ENCODE results near the gene SPTLC3.

Gene SPTLC3

GRCh38 chr20:12987261-12987660 lies 21.5 kb upstream of the SPTLC3 start:
- DNase-seq = no peak

DNA sequence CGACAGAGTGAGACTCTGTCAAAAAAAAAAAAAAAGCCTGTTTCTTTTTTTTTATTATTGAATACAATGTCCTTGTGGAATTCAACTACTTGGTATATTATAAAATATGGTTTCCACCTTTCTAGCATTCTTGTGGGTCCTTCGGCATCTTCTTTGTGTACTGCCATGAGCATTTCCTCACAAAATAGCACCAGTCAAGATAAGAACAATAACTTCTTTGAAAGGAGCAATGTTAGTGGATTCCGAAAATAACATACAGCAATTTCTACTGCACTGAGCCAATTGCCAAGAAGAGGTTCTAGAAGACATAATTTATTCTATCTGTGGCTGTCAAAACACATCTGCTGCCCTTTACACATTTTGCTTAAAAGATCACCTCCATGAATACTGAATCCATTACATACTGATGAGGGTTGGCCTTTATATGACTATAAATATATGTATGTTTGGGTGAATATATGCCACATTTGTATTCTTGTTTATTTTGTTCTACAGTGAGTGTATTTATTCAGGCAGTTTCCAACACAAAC lies 19.1 kb upstream of the SPTLC3 start:
- DNase-seq = no peak

GRCh38 chr20:12997128-12997655 lies 11.6 kb upstream of the SPTLC3 start:
- no peak for DNase-seq

DNA sequence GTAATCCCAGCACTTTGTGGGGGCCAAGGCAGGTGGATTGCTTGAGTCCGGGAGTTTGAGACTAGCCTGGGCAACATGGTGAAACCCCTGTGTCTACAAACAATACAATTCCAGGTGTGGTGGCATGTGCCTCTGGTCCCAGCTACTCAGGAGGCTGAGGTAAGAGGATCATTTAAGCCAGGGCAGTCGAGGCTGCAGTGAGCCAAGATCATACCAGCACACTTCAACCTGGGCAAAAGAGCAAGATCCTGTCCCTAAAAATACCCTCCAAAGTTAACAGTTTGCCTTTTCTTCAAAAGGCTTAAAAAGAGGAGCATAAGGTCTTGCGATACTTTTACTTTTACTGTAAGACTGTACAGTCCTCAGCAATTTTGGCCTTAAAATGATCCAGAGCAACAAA lies 10.7 kb upstream of the SPTLC3 start:
- no peak for DNase-seq

- no peak for DNase-seq
Measured at GRCh38 chr20:12999201-12999600, 9.6 kb upstream of the SPTLC3 start.

DNA sequence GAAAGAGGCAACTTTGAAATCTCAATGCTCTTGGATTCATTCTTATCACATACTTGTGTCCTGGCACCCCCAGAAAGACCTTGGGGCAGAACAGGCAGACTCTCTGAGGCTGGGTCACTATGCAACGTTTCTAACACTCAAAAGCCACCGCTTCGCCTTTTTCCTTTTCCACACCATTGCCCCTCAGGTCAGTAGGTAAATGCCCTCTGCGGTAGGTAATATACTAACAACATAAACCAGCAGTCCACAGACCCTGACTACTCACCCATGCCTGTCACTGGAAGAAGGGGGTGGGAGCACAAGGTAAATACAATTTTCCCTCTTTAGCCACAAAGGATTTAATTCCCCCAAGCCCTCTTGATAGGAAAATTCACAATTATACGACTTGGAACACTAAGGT lies 6.5 kb upstream of the SPTLC3 start:
- DNase-seq = no peak

GRCh38 chr20:13006825-13007224 lies 1.9 kb upstream of the SPTLC3 start:
- no peak for DNase-seq

DNA sequence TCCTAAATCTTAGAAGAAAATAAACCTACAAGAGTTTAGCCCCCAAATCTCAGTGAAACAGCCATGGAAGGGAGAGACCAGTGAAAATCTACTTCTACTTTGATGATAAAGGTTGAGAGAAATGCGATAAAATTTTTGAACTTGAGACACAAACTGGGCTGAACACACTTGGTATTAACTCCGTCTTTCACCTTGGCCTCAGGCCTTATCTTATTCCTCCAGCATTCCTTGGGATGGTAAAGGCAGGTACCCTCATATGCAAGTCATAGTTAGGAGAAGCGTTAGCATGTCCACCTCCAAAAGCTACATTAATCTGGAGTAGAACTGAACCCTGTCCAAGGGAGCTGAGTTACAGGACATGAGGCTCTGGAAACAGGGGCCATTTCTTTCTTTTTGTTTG lies 1.2 kb upstream of the SPTLC3 start:
- no peak for DNase-seq

DNA sequence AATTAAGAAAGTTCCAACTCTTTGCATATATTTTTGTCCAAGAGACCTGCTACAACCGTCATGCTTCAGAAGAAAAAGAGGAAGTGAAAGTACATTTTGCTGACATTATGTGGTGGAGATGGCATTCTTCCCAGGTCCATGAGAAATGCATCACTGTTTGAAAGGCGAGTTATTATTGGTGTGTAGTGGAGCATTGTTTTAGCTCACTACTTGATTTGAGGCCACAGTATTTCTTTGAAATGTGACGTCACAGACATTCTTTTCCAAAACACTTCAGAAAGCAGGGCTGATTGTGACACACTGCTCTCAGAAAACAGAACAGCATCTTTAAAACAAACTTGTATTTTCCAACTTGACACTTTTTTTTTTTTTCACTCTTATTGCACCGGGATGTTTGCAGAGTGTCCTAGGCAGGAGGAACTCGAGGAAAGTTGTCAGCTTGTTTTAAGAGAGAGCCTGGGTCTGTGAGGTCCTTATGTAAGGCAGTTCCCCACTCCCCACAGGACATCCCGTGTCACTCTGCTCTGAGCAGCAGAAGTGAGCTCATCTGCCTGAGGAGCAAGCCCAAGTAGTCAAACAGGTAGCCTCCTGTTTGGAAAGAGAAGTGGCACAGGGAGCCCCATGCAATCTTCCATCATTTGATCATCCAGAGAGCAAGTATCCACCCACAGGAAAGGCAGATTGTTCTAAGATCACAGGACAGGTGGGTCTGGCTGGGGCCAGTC lies 1.1 kb downstream of the SPTLC3 start:
- no peak for DNase-seq

DNA sequence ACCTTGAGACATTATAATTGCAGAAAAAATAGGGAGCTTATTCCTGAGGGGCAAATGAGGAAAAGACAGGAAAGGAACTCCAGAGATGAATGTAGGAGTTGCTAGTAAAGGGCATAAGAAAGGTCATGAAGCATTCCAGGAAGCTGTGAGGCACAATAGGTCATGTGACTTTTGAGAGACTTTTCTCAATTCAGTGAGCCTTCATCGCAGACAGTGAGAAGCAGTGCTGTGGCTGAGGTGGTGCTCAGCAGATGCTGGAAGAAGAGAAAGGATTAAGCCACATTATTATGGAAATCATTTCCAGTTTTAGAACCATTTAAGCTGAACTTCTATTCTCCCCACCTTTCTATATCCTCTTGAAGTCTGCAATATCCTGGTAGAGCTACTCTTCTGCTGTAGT lies 4.1 kb downstream of the SPTLC3 start:
- no peak for DNase-seq

DNA sequence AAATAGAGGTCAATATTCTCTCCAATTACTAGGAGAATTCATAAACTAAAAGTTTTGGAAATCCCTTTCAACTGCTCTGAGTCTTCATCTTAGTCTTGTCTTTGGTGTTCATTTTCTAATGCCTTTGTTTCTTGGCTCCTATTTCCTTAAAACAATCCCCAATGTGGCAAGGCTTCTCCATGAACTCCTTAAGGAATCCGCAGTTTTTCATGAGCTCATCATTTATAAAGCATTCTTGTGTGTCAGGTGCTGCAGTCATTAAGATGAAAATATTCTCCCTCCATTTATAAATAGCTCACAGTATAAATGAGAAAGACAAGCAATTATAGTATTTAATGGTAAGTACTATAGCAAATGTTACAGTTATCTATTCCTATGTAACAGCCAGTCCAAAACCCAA lies 4.6 kb downstream of the SPTLC3 start:
- DNase-seq = no peak

DNA sequence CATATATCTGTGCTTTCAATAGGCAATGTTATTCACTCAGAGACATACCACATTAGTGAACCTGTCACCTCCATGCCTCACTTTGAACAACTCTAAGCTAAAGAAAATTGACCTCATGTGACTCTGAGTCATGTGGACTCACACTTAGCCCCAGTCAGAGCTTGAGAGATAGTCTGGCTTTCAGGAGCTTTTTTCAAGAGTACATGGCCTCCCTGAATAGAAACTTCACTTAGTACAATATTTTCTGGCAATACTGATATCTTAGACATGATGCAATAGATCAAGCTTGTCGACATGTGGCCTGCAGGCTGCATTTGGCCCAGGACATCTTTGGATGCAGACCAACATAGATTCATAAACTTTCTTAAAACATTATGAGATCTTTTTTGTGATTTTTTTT lies 8.5 kb downstream of the SPTLC3 start:
- no peak for DNase-seq

GRCh38 chr20:13017883-13018535 lies 9.2 kb downstream of the SPTLC3 start:
- no peak for DNase-seq

GRCh38 chr20:13021205-13021970 lies 12.6 kb downstream of the SPTLC3 start:
- DNase-seq = no peak

- no peak for DNase-seq
Measured at GRCh38 chr20:13022401-13023155, 13.8 kb downstream of the SPTLC3 start.

GRCh38 chr20:13024596-13024995 lies 15.8 kb downstream of the SPTLC3 start:
- no peak for DNase-seq

GRCh38 chr20:13025181-13025580 lies 16.4 kb downstream of the SPTLC3 start:
- no peak for DNase-seq

GRCh38 chr20:13028001-13028400 lies 19.2 kb downstream of the SPTLC3 start:
- no peak for DNase-seq

DNA sequence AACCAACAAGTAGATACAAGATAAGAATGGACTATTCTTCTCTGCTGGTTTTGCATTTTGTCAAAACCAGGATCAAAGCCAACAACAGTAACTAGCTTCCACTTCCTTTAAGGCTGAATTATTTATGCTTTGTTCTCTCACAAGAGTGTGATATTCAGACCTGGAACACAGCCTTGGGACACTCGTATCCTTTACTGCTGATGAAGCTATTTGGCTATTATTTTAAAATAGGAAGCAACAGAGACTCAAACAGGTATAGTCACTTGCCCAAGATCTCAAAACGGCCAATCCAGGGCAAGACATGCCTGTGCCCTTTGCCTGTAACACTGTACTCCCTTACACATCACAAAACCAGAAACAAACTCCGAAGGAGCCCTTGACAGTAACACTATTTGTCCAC lies 19.9 kb downstream of the SPTLC3 start:
- DNase-seq = no peak

DNA sequence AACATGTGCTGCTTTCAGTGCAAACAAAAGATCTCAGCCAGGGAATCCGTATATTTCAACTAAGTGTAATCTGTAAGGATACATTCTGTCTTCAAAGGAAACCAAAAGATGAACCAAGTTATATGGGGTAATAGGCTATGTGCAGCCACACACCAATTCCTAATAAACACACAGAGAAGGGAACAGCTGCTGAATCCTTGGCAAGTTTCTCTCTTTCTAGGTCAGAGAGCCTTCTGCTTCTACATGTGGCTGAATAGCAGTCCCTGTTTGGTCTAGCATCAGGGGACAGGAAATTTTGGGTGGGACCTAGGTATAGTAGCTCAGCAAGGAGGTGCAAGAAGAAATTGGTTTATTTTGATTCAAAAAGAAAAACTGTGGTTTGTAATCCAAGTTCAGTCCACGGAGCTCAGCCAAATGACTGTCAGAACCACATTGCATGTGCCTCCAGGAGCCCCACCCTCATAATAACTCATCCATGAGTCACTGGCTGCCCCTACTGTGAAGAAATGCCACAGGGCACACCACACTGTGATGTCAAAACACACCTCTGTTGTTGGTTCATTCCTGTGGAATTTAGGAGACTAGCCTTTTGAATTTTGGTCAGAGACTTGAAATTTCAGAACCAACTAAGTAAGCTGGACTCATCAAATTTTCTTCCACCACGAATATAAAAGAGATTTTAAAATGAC lies 21.1 kb downstream of the SPTLC3 start:
- DNase-seq = no peak

- no peak for DNase-seq
Measured at GRCh38 chr20:13031751-13032150, 23.0 kb downstream of the SPTLC3 start.

DNA sequence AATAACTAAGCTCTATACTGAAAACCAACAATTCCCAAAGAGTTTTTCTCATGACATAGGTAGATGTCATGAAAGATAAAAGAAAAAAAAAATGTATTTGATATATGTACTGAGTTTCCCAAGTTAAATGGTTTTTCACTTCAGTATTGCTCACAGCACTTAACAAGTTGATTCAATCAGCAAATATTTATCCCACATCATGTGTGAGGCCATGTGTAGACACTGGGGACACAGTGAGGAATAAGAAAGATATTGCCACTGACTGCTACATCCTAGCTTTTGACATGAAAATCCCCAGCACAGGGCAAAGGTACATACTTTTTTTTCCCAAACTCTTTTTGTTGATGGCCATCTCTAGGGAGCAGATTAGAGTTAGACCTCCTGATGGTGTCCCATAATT lies 25.3 kb downstream of the SPTLC3 start:
- DNase-seq = no peak

Measured in retina (tissue), 1 donor.